GM19328 (cell line): ENCODE measurements around the gene MT1X.
A peak's percentile ranks its signal among the peaks of the same experiment; 100 is the strongest.
"Not testable (repeated sequence)": the region's sequence is repeated elsewhere in the genome, so short reads cannot be mapped to it uniquely, and the experiment has no call there.

Experiments used
- ATAC-seq: cut with Tn5 transposase; IDR thresholded peaks from one replicate; pipeline ENCODE4 v1.9.1; 2021; ENCODE audit warnings: mild to moderate bottlenecking, moderate library complexity; ENCODE audit not compliant: unreplicated experiment

Gene MT1X

DNA sequence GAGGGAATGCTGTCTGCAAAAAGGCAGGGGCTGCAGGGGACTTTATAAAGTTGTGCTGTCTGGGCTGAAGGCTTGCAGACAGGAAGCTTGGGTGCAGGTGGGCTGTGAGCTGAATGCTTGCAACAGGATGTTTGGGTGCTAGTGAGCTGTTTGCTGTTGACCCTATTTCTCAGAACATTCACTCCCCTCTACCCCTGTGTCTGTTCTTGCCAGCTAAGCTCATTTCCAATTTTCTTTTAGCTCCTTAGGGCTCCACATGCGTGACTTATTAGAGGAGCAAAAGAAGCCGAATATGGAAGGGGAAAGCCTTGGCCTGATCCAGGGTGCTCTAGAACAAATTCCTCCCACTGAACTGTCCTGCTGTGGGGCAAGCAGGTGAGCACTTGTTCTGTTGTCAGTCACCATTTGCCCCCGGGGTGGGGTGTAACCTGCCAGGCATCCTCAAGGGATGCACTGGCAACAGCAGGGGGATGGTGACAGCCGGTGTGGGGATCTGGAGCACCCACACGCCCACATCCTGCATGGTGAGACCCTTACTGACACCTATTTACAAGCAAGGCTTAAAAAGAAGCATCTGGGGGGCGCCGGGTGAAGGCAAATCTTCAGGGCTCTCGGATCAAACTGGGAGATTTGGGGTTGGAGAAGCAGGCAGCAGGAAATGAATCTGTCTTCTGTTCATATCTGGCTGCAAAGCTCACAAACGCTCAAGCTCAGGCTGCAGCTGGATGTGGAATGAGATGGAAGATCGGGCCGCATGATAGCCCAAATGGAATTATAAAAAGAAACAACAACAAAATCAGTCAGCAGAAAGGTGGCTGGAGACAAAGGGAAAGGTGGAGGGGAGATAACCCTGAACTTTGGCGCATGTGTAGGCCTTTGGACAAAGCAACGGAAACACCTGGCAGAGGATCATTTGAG lies 26.5 kb downstream of the MT1X start:
- no peak for ATAC-seq

DNA sequence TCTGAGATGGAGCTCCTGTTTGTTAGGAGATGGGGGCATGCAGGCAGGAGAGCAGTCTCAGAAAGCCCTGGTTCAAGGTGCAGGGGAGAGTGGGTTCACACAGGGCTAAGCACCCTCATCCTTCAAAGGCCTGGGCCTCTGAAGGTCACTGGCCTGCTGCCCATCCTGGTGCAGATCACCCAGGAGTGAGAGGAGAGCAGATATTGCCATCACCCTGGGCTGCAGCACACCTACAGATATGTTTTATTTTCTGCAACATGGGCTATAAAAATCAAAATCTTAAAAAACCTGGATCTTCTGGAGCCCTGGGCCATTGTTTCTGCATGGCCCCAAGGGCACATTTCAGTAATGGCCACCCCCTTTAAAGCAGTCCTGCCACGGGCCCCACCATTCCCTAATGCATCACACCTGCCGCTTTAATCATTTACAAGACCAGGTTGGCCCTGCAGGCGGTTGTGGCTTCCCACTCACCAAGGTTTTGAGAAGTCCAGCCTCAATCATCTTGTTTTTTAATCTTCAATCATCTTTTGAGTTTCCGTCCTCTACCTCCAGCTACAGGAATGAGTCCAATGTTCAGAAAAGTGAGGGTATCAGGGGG lies 27.3 kb downstream of the MT1X start:
- no peak for ATAC-seq

DNA sequence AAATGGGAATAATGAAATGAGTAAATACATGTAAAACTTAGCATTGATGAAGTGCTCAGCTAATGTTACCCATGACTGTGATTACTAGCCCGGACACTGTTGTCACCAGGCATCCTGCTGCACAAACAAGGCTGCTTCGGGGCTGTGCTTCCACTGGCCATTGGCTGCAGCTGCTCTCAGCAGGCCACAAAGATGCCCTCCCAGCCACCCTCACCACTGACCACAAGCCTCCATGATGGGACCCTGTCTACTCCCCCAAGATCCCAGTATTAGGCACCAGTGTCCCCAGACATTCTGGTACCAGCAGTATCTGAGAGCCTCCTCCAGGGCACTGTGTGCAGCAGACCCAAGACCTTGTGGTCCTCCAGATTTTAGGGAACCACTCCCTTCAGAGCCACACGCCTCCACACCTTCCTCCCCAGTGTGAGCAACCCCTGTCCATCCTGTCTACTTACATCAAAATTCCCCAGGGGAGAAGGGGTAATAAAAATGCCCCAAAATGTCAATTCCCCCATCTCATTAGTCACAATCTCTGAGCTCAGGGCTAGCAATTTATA lies 28.0 kb downstream of the MT1X start:
- no peak for ATAC-seq

DNA sequence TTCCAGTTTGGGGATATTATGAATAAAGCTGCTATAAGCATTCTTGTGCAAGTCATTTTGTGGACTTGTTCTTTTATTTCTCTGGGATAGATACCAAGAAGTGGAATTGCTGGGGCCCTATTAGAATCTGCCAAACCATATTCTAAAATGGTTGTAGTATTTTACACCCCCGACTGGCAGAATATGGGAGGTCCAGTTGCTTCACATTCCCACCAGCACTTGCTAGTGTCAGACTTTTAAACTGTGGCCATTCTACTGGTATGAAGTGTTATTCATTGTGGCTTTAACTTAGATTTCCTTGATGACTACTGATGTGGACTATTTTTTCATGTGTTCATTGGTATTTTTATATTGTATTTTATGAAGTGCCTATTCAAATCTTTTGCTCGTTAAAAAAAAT lies 29.6 kb downstream of the MT1X start:
- ATAC-seq = no peak

DNA sequence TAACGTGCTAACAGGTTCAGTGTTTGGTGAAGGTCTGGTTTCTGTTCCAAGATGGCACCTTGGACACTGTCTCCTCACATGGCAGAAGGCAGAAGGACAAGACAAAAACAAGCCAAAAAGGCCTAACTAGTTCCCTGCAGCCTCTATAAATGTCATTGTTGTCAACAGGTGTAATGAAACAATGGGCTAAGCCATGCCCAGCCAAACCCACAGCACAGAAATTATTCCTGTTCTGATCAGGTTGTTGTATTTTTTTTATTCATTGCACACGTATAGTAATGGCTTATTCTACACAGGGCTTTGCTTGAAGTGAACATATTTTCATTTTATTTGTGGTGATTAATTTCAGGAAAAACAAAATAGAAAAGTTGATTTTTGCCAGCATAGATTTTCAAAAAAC lies 31.5 kb downstream of the MT1X start:
- no peak for ATAC-seq

DNA sequence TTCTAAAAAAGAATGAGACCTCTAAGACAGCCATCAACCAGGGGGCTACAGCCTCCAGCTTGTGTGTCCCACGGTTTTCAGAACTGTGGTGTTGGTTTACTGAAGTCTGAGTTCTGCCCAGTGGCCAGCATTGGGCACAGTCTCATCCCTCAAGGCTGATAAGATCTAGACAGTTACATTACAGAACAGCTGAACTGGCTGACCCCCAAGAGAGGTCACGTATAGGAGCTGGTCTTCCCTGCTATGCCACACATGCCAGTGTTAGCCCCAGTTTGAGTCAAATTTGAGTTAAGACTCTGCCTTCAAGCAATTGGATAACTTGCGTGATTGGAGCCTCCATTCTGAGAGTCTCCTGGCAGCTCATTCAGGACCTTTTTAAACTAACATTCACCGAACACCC lies 32.9 kb downstream of the MT1X start:
- ATAC-seq = no peak

DNA sequence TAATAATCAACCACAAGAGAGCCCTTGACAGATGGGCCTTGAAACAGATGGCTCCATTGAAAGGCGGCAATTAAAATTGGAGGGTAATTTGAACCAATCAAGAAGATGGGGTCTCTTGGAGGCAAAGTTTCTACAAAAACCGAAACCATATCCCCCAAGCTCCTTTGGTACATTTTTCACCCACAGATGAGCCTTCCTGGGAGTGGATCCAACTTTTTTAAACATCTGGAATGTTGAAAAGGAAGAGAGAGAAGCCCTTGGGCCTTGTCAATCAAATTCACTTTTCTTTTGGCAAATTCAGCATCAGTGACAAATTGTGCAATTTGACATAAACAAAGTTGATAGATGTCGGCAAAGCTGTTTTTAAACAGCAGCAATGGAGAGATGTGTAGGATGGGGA lies 34.5 kb downstream of the MT1X start:
- no peak for ATAC-seq

DNA sequence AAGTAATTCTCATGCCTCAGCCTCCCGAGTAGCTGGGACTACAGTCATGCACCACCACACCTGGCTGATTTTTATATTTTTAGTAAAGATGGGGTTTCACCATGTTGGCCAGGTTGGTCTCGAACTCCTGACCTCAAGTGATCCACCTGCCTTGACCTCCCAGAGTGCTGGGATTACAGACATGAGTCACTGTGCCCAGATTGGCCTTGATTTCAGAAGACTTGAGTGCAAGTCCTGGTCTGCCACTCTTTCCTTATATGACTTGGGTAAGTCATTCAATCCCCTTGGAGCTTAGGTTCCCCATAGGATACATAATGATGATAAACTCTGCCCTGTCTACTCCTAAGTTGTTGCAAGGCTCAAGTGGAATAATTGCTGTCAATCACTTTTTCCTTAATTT lies 35.3 kb downstream of the MT1X start:
- not testable (repeated sequence) for ATAC-seq

DNA sequence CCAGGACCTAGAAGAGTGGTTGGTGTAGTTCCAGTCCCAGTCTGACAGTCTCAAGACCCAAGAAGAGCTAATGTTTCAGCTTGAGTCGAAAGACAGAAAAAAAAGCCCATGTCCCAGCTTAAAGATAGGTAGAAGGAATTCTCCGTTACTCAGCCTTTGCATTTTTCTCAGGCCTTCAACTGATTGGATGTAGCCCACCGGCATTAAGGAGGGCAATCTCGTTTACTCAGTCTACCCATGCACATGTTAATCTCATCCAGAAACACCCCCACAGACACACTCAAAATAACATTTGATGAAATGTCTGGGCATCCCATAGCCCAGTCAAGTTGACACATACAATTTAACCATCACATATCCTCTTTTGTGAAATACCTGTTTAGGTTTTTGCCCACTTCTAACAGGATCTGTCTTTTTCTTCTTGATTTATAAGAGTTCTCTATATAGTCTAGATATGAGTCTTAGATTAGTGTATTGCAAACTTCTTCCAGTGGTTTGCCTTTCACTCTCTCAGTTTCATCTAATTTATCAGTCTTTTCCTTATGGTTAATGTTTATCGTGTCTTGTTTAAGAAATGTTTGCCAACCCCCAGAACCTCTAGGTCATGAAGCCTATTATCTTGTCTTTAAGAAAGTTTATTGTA lies 40.1 kb downstream of the MT1X start:
- no peak for ATAC-seq

DNA sequence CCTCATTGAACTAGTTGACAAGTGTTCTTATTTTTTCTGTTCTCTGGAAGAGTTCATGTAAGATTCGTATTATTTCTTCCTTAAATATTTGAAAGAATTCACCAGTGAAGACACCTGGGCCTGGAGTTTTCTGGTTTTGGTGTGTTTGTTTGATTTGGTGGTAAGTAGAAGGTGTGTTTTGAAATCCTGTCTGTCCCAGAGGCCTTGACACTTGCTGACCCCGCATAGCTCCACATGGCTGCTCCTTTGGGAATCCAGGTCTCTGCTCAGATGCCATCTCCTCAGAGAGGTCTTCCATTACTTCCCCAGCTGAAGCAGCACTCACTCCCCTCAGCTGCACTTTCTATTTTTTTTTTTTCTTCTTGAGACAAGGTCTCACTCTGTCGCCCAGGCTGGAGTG lies 41.9 kb downstream of the MT1X start:
- ATAC-seq = no peak

DNA sequence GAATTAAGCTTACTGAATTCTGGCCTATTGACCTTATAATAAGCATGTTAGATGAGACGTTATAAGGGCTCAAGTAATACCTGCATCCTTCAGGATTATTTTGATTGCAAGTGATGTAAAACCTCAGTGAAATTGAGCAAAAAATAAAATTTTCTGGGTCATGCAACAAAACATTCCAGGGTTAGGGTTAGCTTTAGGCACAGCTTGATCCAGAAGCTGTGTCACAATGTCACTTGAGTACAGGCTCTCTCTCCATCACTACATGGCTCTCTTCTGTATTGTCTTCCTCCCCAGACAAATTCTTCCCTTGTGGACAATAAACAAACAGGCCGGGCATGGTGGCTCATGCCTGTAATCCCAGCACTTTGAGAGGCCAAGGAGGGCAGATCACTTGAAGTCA lies 44.0 kb downstream of the MT1X start:
- ATAC-seq = no peak

DNA sequence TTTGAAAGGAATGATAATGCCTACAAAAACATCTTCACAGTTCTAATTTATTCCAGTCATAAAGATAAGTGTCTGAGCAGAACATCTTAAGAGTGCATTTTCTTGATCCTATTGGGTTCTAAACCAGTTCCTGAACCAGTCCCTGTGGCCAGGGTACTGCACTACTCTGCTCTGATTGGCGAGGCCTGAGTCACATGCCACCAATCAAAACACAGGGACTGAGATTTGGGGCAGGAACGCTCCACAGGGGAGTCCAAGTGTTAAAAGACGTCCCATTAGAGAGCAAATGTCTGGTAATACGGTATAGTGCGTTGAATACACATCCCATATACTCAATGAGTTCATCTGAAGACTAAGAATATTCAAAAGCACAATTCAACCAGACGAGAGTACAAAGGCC lies 44.7 kb downstream of the MT1X start:
- ATAC-seq = no peak

DNA sequence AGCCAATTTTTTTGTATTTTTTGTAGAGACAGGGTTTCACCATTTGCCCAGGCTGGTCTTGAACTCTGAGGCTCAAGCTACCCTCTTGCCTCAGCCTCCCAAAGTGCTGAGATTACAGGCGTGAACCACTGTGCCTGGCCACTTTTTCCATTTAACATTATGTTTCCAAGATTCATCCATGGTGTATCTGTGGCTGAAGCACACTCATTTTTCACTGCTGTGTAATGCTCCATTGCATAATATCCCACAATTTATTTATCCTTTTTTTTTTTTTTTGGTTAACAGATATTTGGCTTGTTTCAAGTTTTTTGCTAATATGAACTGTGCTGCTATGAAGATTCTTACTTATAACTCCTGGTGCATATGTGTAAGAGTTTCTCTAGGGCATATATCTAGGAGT lies 45.8 kb downstream of the MT1X start:
- no peak for ATAC-seq

DNA sequence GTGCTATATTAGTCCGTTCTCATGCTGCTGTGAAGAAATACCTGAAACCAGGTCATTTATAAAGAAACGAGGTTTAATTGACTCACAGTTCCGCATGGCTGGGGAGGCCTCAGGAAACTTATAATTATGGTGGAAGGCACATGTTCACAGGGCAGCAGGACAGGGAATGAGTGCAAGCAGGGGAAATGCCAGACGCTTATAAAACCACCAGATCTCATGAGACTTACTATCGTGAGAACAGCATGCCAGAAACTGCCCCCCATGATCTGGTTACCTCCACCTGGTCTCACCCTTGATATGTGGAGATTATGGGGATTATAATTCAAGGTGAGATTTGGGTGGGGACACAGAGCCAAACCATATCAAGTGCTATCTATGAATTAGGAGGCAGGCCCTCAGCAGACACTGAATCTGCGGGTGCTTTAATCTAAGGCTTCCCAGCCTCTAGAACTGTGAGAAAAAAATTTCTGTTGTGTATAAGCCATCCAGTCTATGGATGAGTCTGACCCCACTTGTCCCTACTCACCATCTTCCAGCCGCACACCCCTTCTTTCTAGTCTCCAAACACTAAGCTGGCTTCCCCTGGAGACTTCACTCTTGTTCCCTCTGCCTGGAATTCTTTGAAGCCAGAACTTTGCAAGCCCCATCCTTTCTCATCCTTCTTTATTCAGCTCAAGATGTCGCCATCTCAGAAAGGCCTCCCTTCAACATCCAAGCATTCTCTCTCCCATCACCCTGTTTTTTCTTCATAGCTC lies 46.9 kb downstream of the MT1X start:
- no peak for ATAC-seq

DNA sequence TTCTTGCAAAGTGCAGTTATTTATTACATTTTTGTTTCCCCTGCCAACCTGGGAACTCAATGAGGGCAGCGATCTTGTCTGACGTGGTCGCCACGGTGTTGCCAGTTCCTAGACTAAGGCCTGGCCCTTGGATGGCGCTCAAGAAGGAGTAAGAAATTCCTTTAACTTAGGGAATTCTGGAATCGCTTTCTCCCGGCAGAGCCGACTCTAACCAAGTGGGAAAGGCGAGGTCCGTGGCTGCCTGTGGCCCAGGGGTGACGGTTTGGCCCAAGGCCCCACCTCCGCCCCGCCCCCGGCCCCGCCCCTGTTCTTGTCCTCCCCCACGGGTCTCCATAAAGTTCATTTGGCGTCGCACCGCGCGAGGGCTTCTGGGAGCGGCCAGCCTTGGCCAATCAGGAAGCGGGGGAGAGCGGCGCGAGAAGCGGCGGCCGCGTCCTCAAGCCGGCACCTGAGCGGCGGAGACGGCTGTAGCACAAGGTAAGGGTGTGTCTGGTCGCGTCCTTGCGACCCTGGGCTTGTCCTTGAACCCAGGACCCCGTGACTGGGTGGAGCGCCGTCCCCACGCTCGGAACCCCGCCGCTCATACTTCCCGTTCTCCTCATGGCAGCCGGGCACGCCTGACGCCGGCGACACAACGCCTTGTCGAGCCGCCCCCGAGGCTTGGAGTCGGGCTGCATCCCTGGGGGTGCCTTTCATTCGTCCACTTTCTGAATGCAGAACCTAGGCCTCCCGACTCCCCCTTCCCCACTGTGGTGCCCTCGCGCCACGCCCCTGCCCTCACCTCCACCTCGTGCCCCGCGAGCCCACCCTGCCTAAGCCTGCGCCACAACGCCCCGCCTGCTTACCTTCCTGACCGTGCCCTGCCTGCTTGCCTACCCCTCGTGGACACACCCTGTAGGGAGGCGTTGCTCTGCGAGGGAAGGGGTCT lies 47.7 kb downstream of the MT1X start, which contains the start of gene NUP93:
NUP93 (plus strand) TSS at position 395 of the 928 bp plus-strand sequence. CDS start 18,119 bp downstream, outside the sequence.
- peak; percentile 86 for ATAC-seq

DNA sequence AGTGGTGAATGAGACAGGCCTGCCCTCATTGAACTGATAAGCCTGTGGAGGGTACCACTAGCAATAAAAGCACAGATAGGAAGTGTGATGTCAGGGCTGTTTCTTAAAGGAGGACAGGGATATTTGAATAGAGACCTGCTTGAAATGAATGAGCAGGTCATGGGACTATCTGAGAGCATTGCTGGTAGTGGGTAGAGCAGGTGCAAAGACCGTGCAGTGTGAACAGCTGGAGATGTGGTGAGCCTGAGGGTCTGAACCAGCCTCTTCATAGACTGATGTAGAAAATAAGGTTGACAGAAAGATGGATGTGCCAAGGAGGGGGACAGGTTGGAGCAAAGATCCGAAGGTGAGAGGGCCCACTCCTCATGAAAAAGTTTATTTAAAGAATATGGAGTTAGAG lies 50.1 kb downstream of the MT1X start:
- no peak for ATAC-seq

DNA sequence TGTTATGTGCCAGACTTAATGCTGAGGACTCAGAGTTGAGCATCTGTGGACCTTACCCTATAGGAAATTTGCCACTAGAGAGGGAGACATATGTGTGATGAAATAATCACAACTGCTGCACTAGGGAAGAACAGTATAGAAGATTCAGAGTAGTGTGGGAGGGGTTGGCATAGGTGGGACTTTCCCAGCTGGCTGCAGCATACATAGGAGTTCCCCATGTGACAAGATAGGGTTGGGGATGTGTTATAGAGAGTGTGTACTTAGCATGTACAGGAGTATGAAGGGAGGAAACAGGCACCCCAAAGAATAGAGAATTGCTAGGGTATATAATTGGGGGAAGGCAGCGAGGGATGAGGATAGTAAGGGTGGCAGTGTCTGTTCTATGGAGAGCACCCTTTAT lies 50.6 kb downstream of the MT1X start:
- no peak for ATAC-seq
